HG03520 (cell line): Measurements from ENCODE around the gene EPS8L3.
"Not testable (repeated sequence)": the region's sequence is repeated elsewhere in the genome, so short reads cannot be mapped to it uniquely, and the experiment has no call there.

Experiments used
- ATAC-seq: cut with Tn5 transposase; IDR thresholded peaks from one replicate; pipeline ENCODE4 v1.9.1; 2021; ENCODE audit warnings: mild to moderate bottlenecking, moderate library complexity; ENCODE audit not compliant: unreplicated experiment

The EPS8L3 gene

DNA sequence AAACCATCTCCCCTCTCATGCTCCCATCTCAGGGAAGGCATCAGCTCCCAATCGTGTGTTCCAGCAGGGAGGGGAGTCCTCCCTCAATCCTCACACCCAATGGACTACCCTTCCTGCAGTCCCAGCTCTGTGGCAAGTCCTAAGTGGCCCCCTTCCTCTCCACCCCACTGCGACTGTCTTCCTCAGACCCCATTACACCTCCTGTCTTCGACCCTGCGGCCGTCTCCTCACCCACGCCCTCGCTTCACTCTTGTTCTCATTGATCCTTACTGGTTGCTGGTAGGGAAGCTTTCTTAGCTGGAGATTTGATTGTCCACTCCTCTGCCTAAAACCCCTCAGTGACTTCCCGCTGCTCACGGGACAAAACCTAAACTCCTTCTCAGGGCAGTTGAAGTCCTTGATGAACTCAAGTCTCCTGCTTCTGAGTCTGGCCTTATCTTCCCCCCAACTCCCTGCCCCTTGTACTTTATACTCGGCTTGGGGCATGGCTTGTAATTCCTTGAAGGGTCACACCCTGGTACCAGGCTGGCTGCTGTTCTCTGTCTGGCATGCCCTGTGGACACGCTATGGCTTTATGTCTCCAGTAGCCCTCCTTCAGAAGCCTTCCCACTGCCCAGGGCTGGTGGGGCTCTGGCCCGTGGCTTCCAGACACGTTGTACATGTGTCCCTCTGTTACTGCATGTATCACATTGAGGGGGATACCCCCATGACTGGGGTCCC is 2.3 kb upstream of the EPS8L3 start:
- no peak for ATAC-seq

DNA sequence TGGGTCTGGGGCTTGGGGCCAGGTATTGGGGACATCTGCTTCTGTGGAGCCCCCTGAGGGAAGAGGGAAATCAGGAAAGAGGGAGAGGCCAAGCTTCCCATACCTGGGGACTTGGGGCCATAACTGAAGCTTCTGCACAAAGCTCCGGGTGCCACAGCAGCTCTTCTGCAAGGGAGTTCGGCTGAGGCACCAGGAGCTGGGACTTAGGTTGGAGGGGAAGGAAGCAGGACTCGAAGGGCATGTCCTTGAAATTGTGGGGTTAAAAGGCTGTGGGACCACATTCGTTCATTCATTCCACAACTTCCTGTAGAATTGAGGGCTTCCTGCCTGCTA is 1.7 kb upstream of the EPS8L3 start:
- no peak for ATAC-seq

DNA sequence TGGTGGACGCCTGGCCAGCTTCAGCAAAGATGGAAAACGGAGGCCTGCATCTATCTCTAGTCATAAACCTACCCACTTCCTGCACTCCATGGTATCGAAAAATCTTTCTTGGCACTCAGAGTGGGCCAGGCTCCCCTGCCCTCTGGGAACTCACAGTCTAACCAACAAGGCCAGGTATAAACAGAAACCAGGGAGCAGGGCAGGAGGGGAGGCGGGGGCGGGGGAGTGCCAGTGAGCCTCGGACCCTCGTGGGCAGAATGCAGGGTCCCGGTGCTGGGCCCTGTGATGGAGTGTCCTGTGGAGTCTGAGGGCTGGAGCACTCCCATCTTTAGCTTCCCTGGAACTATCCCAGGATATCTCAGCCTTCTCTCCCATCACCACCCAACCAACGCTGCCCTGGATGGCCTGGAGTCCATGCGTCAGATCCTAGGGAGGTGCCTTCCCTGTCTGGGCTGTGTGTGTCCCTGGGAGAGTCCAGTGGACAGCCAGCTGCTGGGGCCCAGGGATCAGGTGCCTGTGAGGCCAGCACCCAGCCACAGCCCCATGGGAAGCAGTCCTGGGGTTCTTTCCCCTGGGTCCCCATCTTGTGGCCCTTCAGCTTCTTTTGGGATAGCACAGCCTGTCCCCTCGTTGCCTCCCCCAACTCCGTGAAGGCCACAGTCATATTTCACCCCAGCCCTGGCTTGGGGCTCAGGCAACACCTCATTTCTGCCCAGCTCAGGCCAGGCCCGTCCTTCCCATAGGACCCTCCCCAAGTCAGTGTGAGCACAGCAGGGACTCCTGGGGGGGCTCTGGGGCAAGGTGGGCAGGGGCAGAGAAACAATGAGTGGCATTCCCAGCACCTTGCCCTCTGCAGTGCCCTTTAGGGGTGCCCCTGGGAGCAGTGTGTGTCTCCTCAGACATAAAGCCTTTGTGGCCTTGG is 1.1 kb upstream of the EPS8L3 start:
- ATAC-seq = no peak

DNA sequence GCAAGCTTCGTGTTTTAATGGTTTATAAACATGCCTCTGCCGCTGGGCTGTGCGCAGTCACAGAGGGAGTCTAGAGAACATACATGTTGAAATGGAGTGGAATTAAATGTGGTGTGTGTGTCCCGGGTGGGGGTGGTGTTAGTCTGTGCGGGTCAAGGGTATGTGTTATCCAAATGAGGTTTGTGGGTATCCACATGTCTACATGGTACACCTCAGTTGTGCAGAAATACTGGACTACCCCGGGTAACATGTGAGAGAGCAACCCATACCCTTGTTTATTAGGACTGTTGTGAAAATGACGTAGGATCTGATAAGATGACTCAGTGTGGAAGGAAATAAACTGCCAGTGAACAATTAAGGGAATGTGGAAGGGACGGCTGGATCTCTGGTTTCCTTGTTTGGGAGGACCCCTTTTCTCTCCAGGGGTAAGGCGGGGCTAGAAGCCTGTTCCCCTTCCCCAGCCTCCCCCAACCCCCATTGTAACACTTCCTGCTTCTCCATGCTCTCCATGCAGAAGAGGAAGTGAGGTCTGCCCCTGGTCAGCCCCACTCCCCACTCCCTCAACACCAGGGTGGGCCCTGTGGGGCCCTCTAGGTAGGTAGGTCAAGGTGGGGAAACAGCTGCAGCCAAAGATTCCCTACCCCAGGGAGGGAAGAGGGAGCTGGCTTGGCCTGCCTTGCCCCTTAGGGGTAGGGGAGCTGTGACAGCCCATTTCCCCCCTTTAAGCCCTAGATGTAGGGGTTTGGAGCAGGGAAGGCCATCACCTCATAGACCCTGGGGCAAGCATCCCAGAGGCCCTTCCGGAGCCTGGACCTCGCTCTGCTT is 690 bp downstream of the EPS8L3 start:
- no peak for ATAC-seq

DNA sequence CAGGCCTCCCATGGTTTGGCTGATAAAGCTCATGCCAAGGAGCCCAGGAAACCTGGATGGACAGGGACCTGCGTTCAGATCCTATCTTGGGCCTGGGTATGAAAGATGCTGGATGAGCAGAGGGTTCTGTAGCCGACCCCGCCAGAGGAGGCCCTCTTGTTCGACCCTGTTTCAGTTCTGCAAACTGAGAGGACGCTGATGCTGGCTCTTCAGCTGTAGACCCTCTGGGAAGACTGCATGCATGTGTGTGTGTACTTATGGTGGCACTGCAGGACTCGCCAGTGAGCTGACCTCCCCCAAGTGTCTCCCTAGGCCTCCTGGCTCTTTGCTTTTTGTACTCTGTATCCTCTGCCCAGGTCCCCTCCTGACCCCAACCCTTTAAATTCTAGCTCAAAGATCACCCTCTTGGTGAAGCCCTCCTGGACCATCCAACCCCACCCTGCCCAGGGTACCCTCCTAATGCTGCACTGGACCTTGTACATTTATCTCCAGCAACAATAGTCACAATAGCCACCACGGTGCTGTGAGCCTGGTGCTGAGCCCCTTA is 1.6 kb downstream of the EPS8L3 start:
- no peak for ATAC-seq

DNA sequence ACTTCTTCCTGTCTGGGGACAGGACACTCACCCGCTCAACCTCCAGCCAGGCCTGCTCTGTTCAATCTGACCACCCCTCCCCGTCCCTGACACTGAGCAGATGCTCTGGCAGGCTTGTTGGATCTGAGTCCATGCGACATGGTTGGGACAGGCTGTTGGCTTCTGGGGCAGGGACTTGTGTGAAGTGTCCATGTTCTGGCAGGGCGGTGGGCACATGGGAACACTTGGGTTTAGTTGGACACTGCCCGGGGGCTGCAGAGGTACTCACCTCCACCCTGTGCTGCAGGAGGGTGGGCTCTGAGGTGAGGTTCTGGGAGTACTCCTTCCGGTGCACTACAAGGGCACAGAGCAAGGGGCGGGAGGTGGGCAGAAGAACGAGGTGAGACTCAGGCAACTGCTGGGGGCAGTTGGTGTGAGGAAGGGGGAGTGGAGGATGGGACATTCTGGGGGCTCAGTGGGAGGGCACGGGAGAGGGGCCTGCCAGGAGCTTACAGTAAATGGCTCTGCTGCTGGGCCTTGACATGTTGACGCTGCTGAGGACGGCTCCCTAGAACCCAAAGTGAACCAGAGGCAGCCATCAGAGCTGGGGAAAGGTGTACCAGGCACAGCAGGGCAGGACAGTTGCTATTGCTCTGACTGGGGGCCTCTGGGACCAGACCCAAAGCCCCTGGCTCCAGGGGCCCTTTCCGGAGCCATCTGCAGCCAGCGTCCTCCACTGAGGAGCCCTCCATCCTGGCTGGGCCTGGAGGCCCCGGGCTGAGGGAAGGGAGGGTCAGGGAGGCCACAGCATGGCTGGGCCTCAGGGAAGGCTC is 2.3 kb downstream of the EPS8L3 start:
- ATAC-seq = no peak

DNA sequence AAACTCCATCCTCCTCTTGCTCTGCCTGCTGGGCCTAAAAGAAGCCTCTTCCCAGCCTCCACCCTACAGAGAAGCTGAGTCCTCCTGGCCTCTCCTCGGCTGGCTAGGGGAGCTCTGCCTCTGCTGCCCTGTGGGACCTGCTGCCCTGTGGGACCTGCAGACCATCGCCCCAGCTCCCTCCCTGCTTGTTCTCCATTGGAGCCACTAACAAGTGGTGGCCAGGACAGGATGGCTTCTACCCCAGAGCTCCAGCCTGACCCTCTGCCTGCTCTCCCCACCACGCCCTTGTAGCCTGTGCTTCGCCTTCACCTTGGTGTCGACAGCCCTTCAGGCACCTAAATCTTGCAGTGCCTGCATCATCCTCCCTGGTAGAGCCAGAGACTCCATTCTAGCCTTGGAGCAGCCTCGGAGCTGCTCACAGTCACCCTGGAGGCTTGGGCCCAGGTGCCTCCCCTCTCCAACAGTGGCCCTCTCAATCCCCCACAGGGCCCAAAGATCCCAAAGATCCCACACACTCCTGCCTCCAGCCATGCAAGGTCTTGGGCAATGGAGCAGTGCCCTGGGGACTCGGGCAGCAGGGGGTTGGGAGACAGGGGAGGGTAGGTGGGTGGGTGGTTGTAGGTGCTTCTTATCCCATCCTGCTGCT is 3.0 kb downstream of the EPS8L3 start:
- no peak for ATAC-seq

DNA sequence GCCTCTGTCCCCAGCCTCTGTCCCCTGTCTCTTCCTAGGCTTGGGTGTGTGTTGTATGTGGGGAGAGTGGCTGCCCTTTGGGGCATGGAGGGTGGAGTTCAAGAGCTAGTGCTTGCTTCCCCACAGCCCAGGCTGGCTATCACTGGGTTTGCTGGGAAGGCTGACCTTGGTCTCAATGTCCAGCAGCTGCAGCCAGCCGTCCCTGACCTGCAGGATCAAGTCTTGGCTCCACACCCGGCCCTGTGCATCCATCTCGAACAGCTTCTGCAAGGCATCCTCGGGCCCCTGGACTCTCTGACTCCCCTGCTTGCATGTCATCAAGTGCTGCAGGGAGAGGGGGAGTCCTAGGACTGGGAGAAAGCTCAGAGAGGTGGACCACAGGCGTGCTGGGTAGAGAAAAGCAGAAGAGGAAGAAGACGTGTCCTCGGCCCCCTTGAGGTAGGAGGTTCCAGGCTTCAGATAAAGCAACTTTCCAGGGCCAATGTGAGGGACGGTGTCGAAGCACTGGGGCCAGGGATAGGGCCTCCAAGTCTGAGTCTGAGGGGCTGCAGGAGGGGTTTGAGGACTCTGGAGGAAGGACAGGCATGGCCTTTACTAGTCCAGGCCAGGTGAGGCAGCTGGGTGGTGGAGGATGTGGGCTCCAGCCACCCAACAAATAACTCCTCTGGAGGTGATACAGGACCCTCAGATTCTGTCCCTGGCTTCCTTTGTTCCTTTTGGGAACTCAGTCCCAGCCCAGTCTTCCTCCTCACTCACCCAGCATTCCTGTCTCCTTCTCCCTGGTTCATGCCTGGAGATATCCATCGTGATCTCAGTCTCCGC is 4.0 kb downstream of the EPS8L3 start:
- ATAC-seq = no peak

DNA sequence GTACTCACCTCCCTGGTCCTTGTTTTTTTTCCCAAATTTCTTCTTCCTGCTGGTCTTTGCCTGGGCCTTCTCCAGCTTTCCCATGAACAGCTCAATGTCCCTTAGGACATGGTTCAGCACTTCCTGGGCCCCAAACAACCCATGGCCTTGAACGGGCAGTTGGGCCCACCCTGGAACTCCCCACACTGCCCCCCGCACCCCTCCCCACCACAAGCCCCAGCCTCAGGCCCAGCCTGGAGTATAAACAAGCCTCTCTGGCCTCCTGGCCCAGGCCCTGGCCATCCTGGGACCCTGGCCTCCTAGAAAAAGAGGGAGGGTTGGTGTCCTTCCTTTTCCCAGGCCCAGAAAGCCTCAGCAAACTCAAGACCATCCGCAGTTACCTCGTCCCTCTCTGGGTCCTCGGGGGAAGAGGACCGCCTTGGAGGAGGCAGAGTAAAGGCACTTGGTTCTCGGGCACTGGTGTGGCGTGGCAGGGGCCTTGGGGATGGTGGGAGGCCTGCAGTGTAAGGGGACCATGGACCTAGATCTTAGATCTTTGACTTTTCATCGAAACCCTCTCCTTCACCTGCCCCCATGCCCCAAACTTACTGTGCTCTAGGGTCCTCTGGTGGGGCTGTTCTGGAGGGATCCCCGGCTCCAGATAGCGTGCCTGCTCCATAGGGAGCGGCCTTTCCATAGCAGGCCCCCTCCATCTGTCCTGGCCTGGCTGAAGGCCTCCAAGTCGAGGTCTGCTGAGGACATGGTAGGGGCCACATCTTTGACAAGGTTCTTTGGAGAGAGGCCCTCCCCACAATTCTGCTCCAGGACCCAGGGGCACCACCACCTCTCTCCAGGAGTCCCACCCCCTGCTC is 5.6 kb downstream of the EPS8L3 start:
- no peak for ATAC-seq

DNA sequence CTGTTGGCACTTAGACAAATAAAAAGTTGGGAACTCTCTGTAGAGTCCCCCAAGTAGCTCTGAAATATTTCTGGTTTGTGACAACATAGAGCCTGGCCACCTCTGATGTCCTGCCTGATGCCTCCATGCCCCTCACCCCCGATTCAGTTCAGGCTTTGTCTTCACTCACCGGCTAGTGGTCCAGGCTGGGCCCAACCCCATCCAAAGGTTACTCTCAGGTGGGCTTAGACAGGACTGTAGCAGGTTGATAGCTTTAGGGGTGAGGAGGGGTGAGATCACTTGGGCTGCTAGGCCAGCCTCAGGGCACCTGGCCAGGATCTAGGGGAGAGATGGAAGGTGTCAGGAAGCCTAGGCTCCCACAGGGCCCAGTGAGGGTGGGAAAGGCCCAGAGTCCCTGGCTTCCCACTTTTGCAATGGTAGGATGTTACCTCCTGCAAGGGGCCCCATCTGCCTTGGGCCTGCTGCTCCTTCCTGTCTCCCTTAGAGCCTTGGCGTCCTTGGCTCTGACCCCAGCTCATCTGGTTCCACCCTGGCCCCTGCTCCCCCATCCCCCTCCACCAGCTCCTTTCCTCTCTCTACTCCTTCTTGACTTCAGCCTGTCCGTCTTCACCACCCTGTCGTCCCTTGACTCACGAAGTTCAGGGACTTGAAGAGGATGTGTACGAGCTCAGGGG is 6.7 kb downstream of the EPS8L3 start:
- ATAC-seq = no peak

DNA sequence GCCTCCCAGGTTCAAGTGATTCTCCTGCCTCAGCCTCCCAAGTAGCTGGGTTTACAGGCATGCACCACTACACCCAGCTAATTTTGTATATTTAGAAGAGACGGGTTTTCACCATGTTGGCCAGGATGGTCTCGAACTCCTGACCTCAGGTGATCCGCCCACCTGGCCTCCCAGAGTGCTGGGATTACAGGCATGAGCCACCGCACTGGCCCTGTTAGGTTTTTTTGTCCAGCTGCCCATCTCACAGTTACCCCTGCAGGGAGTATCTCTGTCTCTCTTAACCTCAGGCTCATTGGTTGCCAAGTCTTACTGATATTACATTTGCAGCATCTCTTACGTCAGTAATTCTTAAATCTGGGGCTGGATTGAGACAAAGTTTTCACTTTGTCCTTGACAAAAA is 7.4 kb downstream of the EPS8L3 start:
- ATAC-seq = not testable (repeated sequence)

DNA sequence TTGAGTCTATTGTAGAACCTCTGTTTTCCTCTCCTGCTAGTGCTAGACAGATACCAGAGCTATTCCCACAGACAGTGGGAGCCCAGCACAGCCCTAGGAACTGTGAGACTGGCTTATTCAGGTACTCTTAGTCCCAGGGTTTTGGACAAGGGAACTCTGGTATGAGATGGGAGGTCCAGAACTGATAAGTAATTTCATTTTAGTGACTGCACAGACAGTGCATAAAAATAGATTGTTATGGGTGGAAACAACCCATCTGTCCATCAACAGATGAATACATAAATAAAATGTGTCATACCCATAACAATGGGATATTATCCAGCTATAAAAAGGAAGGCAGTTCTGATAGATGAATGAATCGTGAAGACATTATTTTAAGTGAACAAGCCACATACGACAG is 9.0 kb downstream of the EPS8L3 start:
- no peak for ATAC-seq

DNA sequence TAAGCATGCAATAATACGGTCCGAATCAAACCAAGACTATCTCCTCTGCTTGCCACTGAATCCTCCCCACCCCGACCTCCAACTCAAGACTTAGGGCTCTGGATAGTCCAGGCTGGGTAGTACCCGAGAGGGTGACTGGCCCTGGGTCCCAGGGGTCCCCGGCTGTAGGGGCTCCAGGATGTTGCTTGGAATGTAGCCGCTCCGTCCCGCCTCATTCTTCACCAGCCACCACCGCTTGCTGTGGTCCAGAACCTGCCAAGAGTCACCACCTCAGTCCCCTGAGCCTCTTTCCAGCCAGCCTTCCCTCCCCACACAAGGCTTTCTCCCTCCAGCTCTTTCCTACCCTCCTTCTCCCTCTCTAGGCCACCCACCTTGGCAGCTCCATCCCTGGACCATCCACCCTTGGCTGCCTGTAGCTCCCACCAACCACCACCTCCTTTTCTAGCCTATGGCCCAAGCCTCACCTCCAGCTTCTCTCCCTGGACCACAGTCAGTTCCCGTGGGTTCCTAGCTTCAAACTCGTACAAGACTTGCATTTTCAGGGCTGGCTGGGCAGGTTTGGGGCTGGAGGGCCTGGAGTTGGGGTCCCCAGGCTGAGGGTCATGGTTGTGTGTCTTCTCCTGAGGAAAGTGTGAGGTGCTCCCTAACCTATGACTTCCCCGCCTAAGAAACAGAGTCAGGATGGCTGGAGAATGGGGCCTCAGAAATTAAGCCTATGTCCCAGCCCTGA is 12.0 kb downstream of the EPS8L3 start:
- no peak for ATAC-seq

DNA sequence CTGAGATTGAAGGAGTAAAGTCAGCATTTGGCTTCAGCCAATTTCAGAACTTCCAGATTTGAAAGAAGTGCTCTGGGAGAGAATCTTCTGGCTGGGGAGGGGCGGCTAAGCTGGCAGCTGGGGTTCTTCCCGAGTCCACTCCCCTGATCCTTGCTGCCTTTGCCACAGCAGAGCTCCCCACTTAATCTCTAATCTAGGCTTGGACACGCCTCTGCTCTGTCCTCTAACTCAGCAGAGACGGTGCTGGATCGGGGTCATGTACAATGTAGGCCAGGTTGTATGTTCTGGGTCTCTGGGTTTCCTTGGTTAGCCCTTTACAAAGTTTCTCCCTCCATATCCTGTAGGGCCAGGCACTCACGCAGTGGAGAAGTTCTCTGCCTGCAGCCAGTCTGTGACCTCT is 12.8 kb downstream of the EPS8L3 start:
- no peak for ATAC-seq

DNA sequence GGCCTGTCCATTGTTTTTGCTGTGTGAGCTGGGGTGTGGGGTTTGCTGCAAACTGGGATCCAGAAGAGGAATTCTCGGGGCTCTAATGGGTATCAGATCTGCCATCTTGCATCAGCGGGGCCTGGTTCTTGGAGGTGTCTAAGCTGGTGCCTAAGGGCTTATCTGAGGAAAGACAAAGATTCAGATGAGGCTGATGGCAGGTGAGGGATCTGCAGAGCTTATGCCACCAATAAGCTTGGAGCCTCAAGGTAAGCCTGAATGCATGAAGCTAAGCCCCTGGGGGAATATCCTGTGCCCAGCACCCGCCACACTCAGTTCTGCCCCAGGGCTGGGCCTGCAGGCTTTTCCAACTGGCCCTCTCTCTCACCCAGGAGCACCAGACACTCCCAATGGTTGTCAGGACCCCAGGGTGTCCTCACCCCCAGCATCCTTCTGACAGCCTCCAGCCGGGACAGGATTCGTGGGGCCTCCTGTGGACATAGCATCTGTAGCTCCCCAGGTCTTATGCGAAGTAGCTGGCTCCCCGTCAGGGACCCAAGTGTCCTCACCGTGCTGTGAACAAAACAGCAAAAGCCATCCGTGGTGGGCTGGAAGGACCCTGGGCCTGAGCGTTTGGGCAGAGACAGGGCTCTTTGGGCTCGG is 13.4 kb downstream of the EPS8L3 start:
- ATAC-seq = no peak

DNA sequence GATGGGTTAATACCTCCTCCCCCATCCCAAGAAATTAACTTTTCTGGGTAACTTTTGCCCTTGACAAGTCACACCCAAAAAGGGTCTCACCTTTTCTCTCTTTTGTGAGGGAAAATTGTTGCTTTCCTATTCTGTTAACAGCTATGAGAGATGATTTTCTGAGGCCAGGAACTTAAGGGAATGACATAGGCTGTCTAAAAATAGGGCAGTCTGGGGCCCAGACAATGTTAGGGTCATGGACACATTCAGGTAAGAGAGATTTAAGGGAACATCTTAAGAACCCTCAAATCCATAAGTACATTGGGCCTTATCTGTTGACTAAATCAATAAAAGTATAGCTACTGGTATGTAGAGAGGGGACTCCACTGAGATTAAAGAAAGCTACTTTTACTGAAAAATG is 14.5 kb downstream of the EPS8L3 start:
- ATAC-seq = no peak
